NCI-H1417 treated with DMSO at 0.1 percent for 48 hours (cell line): Measurements from ENCODE around the gene KRT16.
"Not testable (repeated sequence)": the region's sequence is repeated elsewhere in the genome, so short reads cannot be mapped to it uniquely, and the experiment has no call there.

Experiments
- DNase-seq: peaks from one replicate; lab custom pipeline; 2025; lab: John Stamatoyannopoulos, UW

The KRT16 gene

DNA sequence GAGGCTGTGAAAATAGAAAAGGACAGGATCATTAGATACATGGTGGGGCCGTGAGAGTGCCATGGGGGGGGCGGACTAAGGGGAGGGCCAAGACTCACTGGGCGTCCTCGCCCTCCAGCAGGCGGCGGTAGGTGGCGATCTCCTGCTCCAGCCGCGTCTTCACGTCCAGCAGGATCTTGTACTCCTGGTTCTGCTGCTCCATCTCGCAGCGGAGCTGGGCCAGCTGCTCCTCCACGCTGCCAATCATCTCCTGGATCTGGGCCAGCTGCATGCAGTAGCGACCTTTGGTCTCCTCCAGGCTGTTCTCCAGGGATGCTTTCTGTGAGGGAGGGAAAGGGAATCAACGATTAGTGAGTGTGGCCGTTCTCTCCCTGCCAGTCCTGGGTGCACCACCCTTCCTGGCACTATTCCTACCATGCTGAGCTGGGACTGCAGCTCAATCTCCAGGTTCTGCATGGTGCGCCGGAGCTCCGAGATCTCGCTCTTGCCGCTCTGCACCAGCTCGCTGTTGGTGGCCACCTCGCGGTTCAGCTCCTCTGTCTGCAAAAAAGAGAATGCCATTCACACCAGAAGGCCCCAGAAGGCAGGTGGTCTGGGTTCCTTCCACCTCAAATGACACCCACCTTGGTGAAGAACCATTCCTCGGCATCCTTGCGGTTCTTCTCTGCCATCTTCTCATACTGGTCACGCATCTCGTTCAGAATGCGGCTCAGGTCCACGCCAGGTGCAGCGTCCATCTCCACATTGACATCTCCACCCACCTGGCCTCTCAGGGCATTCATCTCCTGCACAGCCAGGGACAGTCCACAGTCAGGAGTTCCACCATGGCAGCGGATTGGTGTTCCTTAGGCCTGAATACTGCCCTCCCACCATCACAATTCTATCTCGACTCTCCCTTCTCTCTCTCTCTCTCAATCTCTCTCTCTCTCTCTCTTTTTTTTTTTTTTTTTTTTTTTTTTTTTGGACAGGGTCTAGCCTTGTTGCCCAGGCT is 29.1 kb downstream of the KRT16 start:
- DNase-seq, result no peak

DNA sequence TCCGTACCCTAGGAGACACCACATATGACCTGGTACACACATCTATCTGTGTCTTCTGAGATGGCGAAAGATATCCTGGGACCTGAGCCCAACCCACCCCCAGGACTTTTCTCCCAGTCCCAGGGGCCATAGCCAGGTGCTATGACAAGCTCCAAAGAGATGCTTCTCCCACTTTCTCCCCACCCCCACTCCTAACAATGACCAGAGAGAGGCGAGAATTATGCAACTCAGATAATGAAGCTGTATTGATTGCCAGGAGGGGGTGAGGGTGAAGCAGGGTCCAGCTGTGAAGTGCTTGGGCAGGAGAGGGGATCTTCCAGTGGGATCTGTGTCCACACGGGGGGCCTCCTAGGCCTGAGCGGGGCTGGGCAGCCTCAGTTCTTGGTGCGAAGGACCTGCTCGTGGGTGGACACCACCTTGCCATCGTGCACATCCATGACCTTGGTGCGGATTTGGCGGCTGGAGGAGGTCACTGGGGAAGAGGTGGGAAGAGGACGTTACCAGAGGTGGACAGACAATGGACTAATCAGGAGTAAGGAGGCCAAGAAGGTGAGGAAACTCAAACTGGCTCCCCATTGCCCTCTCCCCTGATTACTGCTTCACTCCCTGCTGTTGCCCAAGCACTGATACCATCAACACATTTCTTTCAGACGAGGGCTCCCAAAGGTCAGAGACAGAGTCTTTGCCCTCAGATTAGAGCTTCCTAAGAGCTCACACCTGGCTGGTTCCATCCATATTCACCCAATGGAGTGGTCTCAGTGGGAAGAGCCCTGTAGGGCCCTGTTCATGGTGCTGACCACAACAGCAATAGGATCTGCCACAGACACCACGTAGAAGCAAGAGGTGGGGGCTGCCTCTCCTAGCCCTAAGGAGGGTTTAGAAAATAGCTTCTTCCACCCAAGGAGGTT is 30.3 kb downstream of the KRT16 start:
- not testable (repeated sequence) for DNase-seq

DNA sequence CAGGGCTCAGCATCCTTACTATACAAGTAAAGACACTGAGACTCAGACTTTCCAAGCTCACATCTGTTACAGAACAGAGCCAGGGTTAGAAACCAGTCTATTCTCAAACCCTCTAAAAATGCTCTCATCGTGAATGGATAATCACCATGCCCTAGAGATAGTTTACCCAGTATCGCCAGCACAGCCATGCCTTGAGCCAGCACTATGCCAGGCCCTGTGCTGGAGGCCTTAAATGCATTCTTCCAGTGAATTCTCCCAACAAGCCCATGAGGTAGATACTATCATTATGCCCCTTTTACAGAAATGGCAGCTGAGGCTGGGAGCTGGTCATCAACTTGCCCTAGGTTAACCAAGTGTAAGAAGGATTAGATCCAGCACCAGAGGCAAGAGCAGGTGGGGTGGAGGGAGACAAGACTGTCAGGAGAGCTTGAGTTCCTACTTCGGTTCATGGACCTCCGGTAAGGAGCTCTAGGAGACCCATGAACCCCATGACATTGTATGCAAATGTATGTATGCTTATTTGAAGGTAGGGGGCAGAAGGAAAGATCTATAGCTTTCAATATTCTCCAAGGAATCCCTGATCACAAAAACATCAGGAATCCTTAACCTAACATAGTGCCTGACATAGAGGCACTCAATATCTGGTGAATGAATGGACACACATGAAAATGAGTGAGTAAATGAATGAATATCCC is 31.1 kb downstream of the KRT16 start:
- no peak for DNase-seq

DNA sequence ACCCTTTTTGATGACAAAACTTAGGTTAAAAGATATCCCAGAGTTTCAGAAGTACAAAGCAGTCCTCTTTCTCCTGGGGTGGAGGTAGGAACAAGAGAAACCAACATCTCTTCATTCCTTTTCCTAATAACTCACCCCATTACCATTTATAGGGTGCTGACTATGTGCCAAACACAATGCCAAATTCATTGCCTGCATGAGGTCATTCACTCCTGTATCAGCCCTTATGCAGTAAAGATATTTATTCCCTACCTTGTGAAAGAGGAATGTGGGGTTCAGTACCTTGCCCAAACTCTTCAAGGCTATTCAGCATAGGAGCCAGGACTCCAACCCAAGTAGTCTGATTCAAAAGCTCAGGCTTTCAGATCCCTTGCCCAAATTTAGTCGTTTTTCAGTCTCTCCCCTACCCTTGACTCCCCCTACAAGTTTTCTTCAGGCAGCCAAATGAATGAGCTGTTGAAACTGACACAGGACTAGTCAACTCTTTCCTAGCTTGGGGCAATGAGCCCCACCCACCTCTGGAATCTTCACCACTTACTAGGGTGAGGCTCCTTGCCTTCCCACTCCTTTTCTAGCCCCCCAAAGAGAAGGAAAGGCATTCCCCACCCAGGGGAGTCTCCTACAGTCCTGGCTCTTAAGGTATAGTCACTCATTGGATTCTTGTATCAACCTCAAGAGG is 31.7 kb downstream of the KRT16 start:
- no peak for DNase-seq

DNA sequence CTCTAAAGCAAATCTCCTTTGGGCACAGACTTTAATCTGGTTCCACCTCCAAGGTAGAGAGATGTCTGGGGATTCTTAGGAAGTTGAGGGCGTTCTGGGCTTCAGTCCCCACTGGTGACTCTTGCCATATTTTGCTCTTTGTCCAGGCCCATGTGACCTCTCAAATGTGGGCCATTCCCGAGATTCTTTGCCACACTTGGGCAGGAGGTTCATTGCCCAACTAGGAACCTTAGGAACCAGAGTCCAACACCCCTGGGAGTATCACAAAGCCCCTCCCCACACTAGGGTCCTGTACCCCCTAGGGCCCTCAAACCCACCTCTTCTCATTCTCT is 32.4 kb downstream of the KRT16 start:
- no peak for DNase-seq

DNA sequence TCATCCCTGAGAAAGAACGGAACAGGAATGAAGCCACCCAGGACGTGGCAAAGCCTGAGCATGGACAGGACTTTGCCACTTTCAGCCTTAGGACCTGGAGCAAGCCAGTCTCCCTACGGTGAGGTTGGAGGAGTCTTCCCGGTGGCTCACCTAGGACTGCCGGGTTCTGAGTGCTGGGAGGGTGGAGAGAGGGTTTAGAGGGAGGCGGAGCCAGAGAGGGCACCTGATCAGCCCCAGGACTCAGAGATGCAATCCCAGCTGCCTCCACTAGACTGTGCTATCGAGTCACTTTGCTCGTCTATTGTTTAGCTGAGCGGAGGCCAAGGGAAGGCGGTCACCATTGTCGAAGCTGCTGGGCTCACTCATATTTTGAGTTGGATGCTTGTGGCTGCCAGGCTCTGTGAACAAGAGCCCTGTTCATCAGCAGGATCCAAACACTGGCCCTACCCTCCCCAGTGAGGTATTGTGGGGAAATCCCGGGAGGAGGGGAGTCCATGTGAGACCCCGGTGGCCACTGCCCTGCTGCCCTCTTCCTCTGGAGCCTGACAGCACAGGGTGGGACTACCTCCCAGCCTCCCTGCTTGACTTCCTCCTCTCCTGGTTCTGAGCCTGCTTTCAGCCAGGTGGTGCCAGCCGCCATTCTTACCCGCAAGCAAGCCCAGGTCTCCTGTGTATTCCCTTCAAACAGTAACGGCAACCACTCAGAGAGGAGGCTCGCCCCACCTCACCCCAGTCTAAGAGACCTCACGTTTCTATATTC is 32.9 kb downstream of the KRT16 start:
- DNase-seq, result no peak

DNA sequence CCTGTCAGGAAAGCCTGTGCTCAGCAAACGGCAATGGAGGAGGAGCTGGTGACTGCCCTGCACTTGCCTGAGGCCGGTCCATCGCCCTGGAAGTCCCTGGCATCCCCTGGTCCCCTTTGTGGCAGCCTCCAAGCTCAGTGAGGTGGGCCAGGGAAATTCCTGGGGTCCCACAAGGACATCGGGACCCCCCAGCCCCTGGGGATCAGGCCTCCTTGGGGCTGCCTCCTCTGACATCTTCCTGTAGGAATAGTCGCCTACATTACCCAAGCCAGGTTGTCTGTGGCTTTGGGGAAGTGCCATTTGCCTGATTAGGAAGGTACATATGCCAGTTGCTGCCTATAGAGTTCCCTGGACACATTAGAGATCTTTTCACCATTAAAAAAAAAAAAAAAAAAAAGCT is 33.6 kb downstream of the KRT16 start:
- DNase-seq, result no peak

DNA sequence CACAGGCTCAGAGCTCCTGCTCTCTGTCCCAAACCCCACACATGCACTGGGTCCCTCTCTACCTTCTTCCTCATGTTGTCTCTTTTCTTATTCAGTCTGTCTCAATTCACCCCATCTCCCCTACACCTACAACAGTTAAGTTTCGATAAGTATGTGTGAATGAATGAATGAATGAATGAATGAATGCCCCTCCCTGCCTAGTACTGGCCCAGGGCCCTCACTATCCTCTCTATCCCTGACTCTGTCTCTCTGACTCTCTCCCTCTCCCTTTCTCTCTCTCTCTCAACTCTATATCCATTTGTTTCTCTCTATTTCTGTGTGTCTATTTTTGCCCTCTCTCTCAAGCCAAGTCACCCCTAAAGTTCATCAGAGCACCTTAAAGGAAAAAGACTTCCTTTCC is 34.0 kb downstream of the KRT16 start:
- no peak for DNase-seq

DNA sequence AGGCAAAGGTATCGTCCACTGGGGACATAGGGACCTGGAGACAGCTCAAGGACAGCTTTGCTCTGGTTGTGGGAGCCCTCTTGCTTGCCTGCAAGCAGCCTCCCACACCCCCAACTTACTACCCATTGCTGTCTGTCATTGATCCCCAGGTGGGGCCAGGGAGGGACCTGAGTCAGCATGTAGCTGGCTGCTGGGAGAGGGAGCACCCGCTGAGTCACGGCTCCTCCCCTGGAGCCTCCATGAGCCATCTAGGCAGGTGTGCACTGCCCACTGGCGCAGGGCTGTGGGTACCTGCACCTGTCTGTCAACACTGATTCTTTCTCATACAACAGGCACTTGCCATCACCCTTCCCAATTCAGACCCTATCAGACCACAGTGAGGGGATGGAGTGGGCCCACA is 35.8 kb downstream of the KRT16 start:
- not testable (repeated sequence) for DNase-seq

DNA sequence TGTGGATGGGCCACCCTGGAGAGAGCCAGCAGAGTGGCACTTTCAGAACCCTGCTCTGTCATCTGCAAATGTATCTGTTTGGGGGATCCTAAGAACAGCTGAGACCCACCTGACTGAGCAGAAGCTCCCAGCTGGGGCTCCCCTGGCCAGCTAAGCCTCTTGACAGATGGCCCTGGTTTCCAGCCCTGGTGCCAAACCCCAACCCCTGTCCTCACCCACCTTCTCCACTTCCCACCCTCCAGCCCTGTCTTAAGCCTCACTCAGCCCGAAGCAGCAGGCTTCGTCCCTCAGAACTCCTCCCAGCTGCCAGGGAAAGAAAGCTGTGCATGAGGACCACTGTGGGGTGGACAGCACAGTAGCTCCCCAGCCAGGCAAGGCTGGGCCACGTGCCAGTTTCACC is 37.2 kb downstream of the KRT16 start:
- no peak for DNase-seq

DNA sequence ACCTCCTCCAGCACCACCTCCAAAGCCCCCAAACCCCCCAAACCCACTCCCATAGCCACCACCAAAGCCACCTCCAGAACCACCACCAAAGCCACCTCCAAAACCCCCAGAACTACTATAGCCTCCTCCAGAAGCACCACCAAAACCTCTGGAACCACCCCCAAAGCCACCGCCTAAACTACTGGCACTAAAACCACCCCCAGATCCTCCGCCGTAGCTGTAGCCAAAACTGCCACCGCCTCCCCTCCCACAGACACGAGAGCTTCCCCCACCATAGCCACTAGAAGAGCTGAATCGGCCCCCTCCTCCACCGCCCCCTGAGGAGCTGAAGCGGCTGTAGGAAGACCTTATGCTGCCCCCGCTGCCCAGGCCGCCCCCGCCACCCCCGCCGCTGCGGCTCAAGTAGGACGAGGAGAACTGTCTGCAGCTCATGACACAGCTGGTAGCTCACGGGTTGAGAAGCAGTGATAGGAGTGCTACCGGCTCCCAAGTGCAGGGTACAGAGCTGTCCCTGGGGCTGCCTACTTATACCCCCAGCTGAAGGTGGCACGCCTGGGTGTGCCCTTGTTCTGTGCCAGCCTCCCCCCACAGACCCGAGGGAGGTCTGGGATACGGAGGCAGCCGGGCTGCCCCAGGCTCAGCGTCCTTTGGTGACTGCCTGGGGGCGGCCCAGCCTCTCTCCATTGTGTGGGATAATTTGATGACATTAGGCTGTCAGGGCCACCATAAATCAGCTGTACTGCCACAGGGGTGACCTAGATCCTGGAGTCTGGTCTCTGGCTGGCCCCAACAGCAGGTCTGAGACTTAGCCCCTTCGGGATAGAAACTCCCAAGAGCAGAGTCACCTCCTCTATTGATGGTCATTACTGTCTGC is 40.8 kb downstream of the KRT16 start, which contains the start of gene KRT9:
Gene KRT9, minus strand, starts transcription at position 499 of the 874 bp plus-strand sequence. Its CDS starts 67 bp downstream, at position 432.
- peak; percentile 32 for DNase-seq

DNA sequence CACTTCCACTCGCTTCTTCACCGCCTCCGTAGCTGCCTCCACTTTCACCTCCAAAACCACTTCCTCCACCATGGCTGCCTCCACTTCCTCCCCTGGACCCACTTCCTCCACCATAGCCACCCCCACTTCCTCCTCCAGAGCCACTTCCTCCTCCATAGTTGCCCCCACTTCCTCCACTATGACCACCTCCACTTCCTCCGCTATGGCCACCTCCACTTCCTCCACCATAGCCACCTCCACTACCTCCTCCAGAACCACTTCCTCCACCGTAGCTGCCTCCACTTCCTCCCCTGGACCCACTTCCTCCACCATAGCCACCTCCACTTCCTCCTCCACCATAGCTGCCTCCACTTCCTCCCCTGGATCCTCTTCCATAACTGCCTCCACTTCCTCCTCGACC is 45.2 kb downstream of the KRT16 start:
- no peak for DNase-seq

DNA sequence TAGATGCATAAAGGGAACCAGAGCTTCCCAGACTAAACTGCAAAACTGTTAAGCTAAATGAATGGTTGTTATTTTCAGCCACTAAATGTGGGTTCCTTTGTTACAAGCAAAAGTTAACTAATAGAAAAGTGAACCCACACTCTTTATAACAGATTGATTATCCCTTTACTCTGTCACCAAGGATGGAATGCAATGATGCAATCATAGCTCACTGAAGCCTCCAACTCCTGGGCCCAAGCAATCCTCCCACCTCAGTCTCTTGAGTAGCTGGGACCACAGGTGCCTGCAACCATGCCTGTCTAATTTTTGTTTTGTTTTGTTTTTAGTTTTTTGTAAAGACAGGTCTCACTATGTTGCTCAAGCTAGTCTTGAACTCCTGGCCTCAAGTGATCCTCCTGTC is 47.2 kb downstream of the KRT16 start:
- DNase-seq, result no peak

DNA sequence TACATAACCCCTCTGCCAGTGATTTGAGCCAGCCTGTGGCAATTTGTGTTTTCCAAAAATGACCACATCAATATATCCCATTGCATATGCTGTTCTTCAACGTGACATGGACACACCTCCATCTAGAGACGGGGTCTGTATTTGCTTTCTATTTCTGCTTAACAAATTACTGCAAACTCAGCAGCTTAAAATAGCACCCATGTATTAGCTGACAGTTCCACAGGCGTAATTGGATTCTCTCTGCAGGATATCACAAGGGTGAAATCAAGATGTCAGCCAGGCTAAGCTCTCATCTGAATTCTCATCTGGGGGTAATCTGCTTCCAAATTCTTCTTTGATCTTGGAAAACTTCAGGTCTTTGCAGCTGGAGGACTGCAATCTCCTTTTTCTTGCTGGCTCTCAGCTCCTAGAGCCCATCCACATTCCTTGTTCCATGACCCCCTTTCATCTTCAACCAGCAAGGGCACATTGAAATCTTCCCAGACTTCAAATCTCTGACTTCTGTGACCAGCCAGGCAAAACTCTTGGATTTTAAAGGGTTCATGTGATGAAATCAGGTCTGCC is 48.9 kb downstream of the KRT16 start:
- DNase-seq, result no peak

DNA sequence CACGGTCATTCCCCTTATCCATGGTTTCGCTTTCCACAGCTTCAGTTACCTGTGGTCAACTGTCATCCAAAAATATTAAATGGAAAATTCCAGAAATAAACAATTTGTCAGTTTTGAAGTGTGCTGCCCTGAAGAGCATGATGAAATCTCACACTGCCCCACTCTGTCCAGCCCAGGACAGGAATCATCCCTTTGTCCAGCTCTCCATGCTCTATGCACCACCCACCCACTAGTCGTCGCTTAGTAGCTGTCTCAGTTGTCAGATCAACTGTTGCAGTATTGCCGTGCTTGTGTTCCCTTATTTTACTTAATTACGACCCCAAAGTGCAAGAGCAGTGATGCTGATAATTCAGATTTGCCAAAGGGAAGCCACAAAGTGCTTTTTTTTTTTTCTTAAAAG is 51.0 kb downstream of the KRT16 start:
- DNase-seq, result no peak
